HG02981 (cell line): ENCODE data around the gene FZD4.
A peak's percentile ranks its signal among the peaks of the same experiment; 100 is the strongest.
"Not testable (repeated sequence)": the region's sequence is repeated elsewhere in the genome, so short reads cannot be mapped to it uniquely, and the experiment has no call there.

Source experiments
- ATAC-seq: cut with Tn5 transposase; IDR thresholded peaks from one replicate; pipeline ENCODE4 v1.9.1; 2021; ENCODE audit warnings: mild to moderate bottlenecking, moderate library complexity; ENCODE audit not compliant: unreplicated experiment

FZD4 gene

GRCh38 chr11:86977441-86978050, 22.4 kb upstream of the FZD4 start:
- ATAC-seq, result no peak

GRCh38 chr11:86972734-86973133, 17.5 kb upstream of the FZD4 start:
- no peak for ATAC-seq

- ATAC-seq, result no peak
Observed at GRCh38 chr11:86969258-86969657, 14.1 kb upstream of the FZD4 start.

GRCh38 chr11:86967601-86968000, 12.4 kb upstream of the FZD4 start:
- not testable (repeated sequence) for ATAC-seq

- no peak for ATAC-seq
Observed at GRCh38 chr11:86957976-86958646, 2.9 kb upstream of the FZD4 start.

GRCh38 chr11:86956905-86957195, 1.7 kb upstream of the FZD4 start:
- ATAC-seq, result no peak

GRCh38 chr11:86955111-86955360, 159 bp downstream of the FZD4 start:
- ATAC-seq, result no peak

GRCh38 chr11:86954269-86955110, 705 bp downstream of the FZD4 start:
- ATAC-seq, result peak; percentile 1

GRCh38 chr11:86952221-86952875, 2.8 kb downstream of the FZD4 start:
- ATAC-seq, result no peak

- no peak for ATAC-seq
Observed at GRCh38 chr11:86951706-86952105, 3.5 kb downstream of the FZD4 start.

- no peak for ATAC-seq
Observed at GRCh38 chr11:86950661-86950995, 4.6 kb downstream of the FZD4 start.

- no peak for ATAC-seq
Observed at GRCh38 chr11:86949995-86950660, 5.1 kb downstream of the FZD4 start.

GRCh38 chr11:86948733-86949132, 6.5 kb downstream of the FZD4 start:
- ATAC-seq, result no peak

GRCh38 chr11:86947541-86947940, 7.7 kb downstream of the FZD4 start:
- ATAC-seq, result no peak

GRCh38 chr11:86943505-86943904, 11.7 kb downstream of the FZD4 start:
- ATAC-seq, result not testable (repeated sequence)

- no peak for ATAC-seq
Observed at GRCh38 chr11:86941871-86942599, 13.2 kb downstream of the FZD4 start.

- ATAC-seq, result no peak
Observed at GRCh38 chr11:86941077-86941870, 13.9 kb downstream of the FZD4 start.

GRCh38 chr11:86940122-86940777, 14.9 kb downstream of the FZD4 start:
- no peak for ATAC-seq
